ENCODE data around the gene PTOV1. TPM values are rescaled to one million over a fixed set of nuclear protein-coding genes. Genes with fewer than 3 reads are reported as not detected.
"Not testable (repeated sequence)": the region's sequence is repeated elsewhere in the genome, so short reads cannot be mapped to it uniquely, and the experiment has no call there.

The PTOV1 gene
- total RNA-seq, 1 experiment from 2014 or later = 114 TPM

- POLR2A ChIA-PET = interaction anchor here (0.7 kb wide), 1 partner anchor 21 kb away, joined by 5 read pairs; no protein-coding TSS in a partner anchor
- H3K27me3 ChIP-seq (ENCODE audit: control insufficient read depth, insufficient read depth, low read length); DNase-seq (ENCODE audit: low read depth, low spot score); H3K36me3 ChIP-seq (ENCODE audit: control insufficient read depth, insufficient read depth, low read length); H3K4me1 ChIP-seq (ENCODE audit: control insufficient read depth, insufficient read depth, low read length); intact Hi-C loops (cut with micrococcal nuclease; ENCODE audit: unreplicated experiment); ATAC-seq; H3K27ac ChIP-seq (ENCODE audit: low read length); BruUV-seq (replicated peaks); CTCF ChIA-PET; in situ Hi-C loops (cut with HindIII; ENCODE audit: low pct_unique_long_range_greater_than_20kb, low sequenced_read_pairs); H3K9me3 ChIP-seq (ENCODE audit: control insufficient read depth, insufficient read depth, low read depth, low read length): not testable (repeated sequence)
- H3K4me3 ChIP-seq (ENCODE audit: low read depth in 2 of 2, low read length in 2 of 2) = peak overlapping the region; percentile 92 to 95
Observed at GRCh38 chr19:49819452-49820115, 31.4 kb upstream of the PTOV1 start.

- no peaks in the 10 kb centered on the region for H3K9me3 ChIP-seq (ENCODE audit: control insufficient read depth, insufficient read depth, low read depth, low read length)
- POLR2A ChIA-PET = no interaction called here
- no peak for TF ChIP-seq POLR2AphosphoS5 (IDR thresholded peaks at IDR 0.05; ENCODE audit: low read depth, low read length)
- TF ChIP-seq CTCF (IDR thresholded peaks at IDR 0.05) = no peak
- no peak for TF ChIP-seq REST (IDR thresholded peaks at IDR 0.05; ENCODE audit: insufficient read depth in 1 of 2, low read depth in 2 of 2, low read length in 1 of 2)
- TF ChIP-seq TCF7L2 (IDR thresholded peaks at IDR 0.05; ENCODE audit: low read depth, low read length) = no peak
- no peak for TF ChIP-seq SIN3A (IDR thresholded peaks at IDR 0.05; ENCODE audit: borderline replicate concordance, insufficient read depth, low read depth, low read length)
- CTCF ChIA-PET = no interaction called here
- no TSS peak for BruUV-seq (replicated peaks)
- H3K4me3 ChIP-seq (ENCODE audit: low read depth in 2 of 2, low read length in 2 of 2) = no peak overlapping the region
- no peak for DNase-seq (ENCODE audit: low read depth, low spot score)
- H3K36me3 ChIP-seq (ENCODE audit: control insufficient read depth, insufficient read depth, low read length) = no peaks in the 10 kb centered on the region; the same call in 1 of the 2 replicates
- in situ Hi-C loops (cut with HindIII; ENCODE audit: low pct_unique_long_range_greater_than_20kb, low sequenced_read_pairs) (no loop called here), intact Hi-C loops (cut with micrococcal nuclease; ENCODE audit: unreplicated experiment) (no loop called here)
- H3K4me1 ChIP-seq (ENCODE audit: control insufficient read depth, insufficient read depth, low read length) = peaks cover 7% of the 10 kb centered on the region; the same call in 1 of the 2 replicates
- ATAC-seq = no peak
- H3K27ac ChIP-seq (ENCODE audit: low read length) = no peak overlapping the region
- no peaks in the 10 kb centered on the region for H3K27me3 ChIP-seq (ENCODE audit: control insufficient read depth, insufficient read depth, low read length)
Observed at GRCh38 chr19:49820125-49820524, 30.8 kb upstream of the PTOV1 start.

GRCh38 chr19:49823472-49823871, 27.5 kb upstream of the PTOV1 start:
- Histone ChIP-seq H3K9me3 (ENCODE audit: control insufficient read depth, insufficient read depth, low read depth, low read length) (no peaks in the 10 kb centered on the region), H3K27ac (ENCODE audit: low read length) (no peak overlapping the region), H3K36me3 (ENCODE audit: control insufficient read depth, insufficient read depth, low read length) (no peaks in the 10 kb centered on the region; the same call in 1 of the 2 replicates), H3K4me1 (ENCODE audit: control insufficient read depth, insufficient read depth, low read length) (peaks cover 3% of the 10 kb centered on the region; the same call in 1 of the 2 replicates), H3K27me3 (ENCODE audit: control insufficient read depth, insufficient read depth, low read length) (no peaks in the 10 kb centered on the region), H3K4me3 (ENCODE audit: low read depth in 2 of 2, low read length in 2 of 2) (no peak overlapping the region)
- intact Hi-C loops (cut with micrococcal nuclease; ENCODE audit: unreplicated experiment) (no loop called here), in situ Hi-C loops (cut with HindIII; ENCODE audit: low pct_unique_long_range_greater_than_20kb, low sequenced_read_pairs) (no loop called here)
- no TSS peak for BruUV-seq (replicated peaks)
- CTCF ChIA-PET = no interaction called here
- no peak for ATAC-seq
- POLR2A ChIA-PET = no interaction called here
- DNase-seq (ENCODE audit: low read depth, low spot score) = no peak
- TF ChIP-seq SIN3A (IDR thresholded peaks at IDR 0.05; ENCODE audit: borderline replicate concordance, insufficient read depth, low read depth, low read length) (no peak), TCF7L2 (IDR thresholded peaks at IDR 0.05; ENCODE audit: low read depth, low read length) (no peak), CTCF (IDR thresholded peaks at IDR 0.05) (no peak), POLR2AphosphoS5 (IDR thresholded peaks at IDR 0.05; ENCODE audit: low read depth, low read length) (no peak), REST (IDR thresholded peaks at IDR 0.05; ENCODE audit: insufficient read depth in 1 of 2, low read depth in 2 of 2, low read length in 1 of 2) (no peak)
